Measurements from ENCODE around the gene GPN1.
"Not testable (repeated sequence)": the region's sequence is repeated elsewhere in the genome, so short reads cannot be mapped to it uniquely, and the experiment has no call there.

The GPN1 gene

DNA sequence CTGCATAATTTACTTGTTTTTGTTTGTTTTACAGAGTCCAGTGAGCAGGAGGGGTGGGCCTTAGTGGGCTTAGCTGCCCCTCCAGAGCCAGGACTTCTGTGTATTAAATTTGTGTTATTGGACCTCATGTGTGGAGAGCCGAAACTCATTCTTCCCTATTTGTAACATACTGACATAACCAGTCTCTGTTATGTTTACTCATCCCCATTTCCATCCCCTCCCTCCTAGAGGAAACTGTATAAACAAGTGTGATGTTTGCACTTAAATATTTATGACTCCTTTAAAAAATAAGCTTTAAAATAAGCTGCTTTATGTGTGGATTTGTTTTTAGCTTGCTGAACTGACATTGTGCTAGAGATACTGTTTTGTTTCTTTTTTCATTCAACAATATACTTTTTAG, 32.2 kb upstream of the GPN1 start:
- Mint-ChIP-seq H3K36me3 (peaks cover 69% of the 10 kb centered on the region), H3K27me3 (no peaks in the 10 kb centered on the region), H3K9me3 (peaks cover 28% of the 10 kb centered on the region), H3K27ac (no peak overlapping the region), H3K4me3 (no peak overlapping the region), H3K4me1 (peaks cover 28% of the 10 kb centered on the region)
- DNase-seq = no peak
- CTCF ChIA-PET = interaction anchor here (1.2 kb wide), 1 partner anchor 17 kb away, joined by 3 read pairs; no protein-coding TSS in a partner anchor

DNA sequence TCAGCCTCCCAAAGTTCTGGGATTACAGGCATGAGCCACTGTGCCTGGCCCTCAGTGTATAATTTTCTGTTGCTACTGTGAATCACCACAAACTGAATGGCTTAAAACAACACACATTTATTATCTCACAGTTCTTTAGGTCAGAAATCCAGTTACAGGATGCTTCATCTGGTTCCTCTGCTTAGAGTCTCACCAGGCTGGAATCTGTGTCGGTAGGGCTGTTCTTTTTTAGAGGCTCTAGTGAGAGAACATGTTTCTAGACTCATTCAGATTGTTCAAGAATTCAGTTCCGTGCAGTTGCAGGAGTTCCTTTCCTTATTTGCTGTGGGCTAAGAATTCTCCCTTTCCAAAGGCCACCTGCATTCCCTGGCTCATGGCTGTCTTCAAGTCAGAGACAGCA, 22.2 kb upstream of the GPN1 start:
- Mint-ChIP-seq H3K4me3 (no peak overlapping the region), H3K4me1 (no peaks in the 10 kb centered on the region), H3K27ac (no peak overlapping the region), H3K36me3 (peaks cover 52% of the 10 kb centered on the region), H3K9me3 (no peaks in the 10 kb centered on the region), H3K27me3 (no peaks in the 10 kb centered on the region)
- CTCF ChIA-PET = no interaction called here
- DNase-seq = no peak

DNA sequence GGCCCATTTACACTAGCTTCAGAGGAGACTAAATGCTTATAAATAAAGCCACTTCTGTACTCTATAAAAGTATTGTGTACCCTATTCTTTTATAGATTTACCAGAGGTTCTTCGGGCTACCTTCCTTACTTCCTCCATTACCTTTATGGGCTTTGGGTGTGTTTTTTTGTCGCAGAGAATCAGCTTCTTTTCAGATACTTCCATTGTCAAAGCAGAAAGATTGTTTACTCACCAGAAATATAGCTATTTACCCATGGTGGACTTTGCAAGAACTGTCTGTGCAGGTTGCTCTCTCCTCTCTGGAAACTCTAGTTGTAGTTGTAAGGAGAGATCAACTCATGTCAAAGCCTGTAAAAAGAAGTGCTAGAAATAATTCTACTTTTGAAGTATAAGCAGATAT, 14.9 kb upstream of the GPN1 start:
- peaks cover 44% of the 10 kb centered on the region for H3K36me3 Mint-ChIP-seq

GRCh38 chr2:27615316-27615715, 13.5 kb upstream of the GPN1 start:
- Mint-ChIP-seq H3K9me3 (no peaks in the 10 kb centered on the region), H3K4me1 (no peaks in the 10 kb centered on the region), H3K27me3 (no peaks in the 10 kb centered on the region), H3K36me3 (peaks cover 48% of the 10 kb centered on the region), H3K4me3 (no peak overlapping the region), H3K27ac (no peak overlapping the region)
- no peak for DNase-seq
- CTCF ChIA-PET = no interaction called here

More for the DNA sequence above, 14.9 kb upstream of the GPN1 start:
- Mint-ChIP-seq H3K27ac (no peak overlapping the region), H3K4me1 (no peaks in the 10 kb centered on the region), H3K27me3 (no peaks in the 10 kb centered on the region), H3K9me3 (no peaks in the 10 kb centered on the region), H3K4me3 (no peak overlapping the region)
- DNase-seq = no peak
- CTCF ChIA-PET = interaction anchor here (1.2 to 1.4 kb wide), 2 partner anchors 17 to 69 kb away, joined by 3 read pairs; no protein-coding TSS in a partner anchor

GRCh38 chr2:27621524-27621923, 7.3 kb upstream of the GPN1 start:
- Mint-ChIP-seq H3K4me1 (peaks cover 3% of the 10 kb centered on the region), H3K4me3 (no peak overlapping the region), H3K9me3 (no peaks in the 10 kb centered on the region), H3K27me3 (no peaks in the 10 kb centered on the region), H3K36me3 (peaks cover 55% of the 10 kb centered on the region), H3K27ac (no peak overlapping the region)
- CTCF ChIA-PET = interaction anchor here (1.0 to 1.3 kb wide), 2 partner anchors 11 kb away, joined by 3 read pairs; no protein-coding TSS in a partner anchor
- DNase-seq = no peak

DNA sequence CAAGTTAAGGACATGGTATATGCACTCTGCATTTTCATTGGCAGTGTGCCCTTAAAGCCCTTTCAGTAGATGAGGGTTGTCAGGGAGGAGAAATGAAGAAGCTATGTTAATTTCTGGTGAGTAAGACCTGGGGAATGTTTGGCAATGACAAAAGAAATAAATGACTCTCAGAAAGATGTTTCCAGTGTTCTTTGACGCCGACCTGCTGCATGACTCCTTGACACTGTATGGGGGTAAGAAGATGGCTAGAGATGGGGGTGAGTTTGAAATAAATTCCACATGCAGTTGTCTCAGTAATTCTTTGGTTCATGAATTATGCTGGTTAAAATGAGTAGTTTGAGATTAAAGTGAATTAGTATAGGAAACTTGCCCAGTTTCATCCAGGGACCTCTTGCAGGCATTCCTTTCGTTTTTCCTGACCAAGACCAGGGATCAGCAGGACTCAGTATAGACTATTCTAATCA, 5.9 kb upstream of the GPN1 start:
- Mint-ChIP-seq H3K4me1 (peaks cover 17% of the 10 kb centered on the region), H3K36me3 (peaks cover 46% of the 10 kb centered on the region), H3K27ac (no peak overlapping the region), H3K4me3 (no peak overlapping the region), H3K27me3 (no peaks in the 10 kb centered on the region), H3K9me3 (no peaks in the 10 kb centered on the region)
- DNase-seq = no peak
- CTCF ChIA-PET = no interaction called here

DNA sequence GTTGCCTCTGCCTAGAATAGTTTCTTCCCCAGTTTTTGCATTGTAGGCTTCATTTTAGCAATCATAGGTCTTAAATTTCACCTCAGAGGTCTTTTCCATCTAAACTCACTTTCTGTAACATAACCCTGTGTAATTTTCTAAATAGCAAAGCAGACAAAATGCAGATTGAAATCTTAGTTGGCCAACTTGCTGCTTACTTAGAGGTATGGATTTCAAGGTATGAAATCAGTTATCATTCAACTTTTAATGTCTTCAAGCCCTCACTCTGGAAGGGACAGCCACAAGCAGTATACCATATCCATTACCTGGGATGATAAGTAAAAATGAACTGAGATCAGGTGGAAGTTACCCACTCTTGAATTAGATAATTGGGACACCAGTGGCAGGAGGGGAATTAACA, 3.9 kb upstream of the GPN1 start:
- no peaks in the 10 kb centered on the region for H3K9me3 Mint-ChIP-seq
- H3K4me1 Mint-ChIP-seq = peaks cover 22% of the 10 kb centered on the region
- CTCF ChIA-PET = no interaction called here

DNA sequence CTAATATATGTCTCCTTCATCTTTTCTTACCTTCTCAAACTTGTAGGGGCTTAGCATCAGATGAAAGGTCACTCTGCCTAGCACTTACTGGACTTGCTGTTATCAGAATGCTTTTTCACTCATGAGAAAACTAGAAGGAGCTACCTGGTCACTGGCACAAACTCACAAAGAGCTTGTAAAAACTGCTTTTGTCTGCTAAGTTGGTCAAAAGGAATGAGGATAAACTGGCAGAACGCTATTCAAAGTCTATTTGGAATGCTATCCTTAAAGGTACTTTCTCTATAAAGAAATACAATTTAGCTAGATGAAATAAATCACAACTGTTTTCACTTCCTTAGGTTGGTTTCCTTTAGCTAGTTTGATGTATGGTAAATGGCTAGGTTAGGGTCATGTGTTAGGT, 2.5 kb upstream of the GPN1 start:
- H3K27ac Mint-ChIP-seq = not testable (repeated sequence)
- H3K36me3 Mint-ChIP-seq = peaks cover 33% of the 10 kb centered on the region
- CTCF ChIA-PET = interaction anchor here (3.4 kb wide), 1 partner anchor 57 kb away, joined by 13 read pairs; no protein-coding TSS in a partner anchor

More for the DNA sequence above, 3.9 kb upstream of the GPN1 start:
- H3K27ac Mint-ChIP-seq = no peak overlapping the region
- H3K4me3 Mint-ChIP-seq = no peak overlapping the region
- no peaks in the 10 kb centered on the region for H3K27me3 Mint-ChIP-seq
- no peak for DNase-seq
- H3K36me3 Mint-ChIP-seq = peaks cover 36% of the 10 kb centered on the region

GRCh38 chr2:27626921-27627320, 1.9 kb upstream of the GPN1 start:
- DNase-seq, H3K27me3 Mint-ChIP-seq, H3K27ac Mint-ChIP-seq, H3K9me3 Mint-ChIP-seq, H3K4me3 Mint-ChIP-seq: not testable (repeated sequence)
- peaks cover 33% of the 10 kb centered on the region for H3K36me3 Mint-ChIP-seq
- CTCF ChIA-PET = interaction anchor here (1.6 to 3.4 kb wide), 2 partner anchors 56 to 217 kb away, joined by 3 to 13 read pairs; partner anchors contain the start of gene PPM1G
- H3K4me1 Mint-ChIP-seq = peaks cover 33% of the 10 kb centered on the region

More for the DNA sequence above, 2.5 kb upstream of the GPN1 start:
- H3K27me3 Mint-ChIP-seq, H3K9me3 Mint-ChIP-seq, H3K4me3 Mint-ChIP-seq, DNase-seq: not testable (repeated sequence)
- peaks cover 30% of the 10 kb centered on the region for H3K4me1 Mint-ChIP-seq

GRCh38 chr2:27627963-27628766, 685 bp upstream of the GPN1 start:
- no peaks in the 10 kb centered on the region for H3K27me3 Mint-ChIP-seq
- peaks cover 33% of the 10 kb centered on the region for H3K4me1 Mint-ChIP-seq
- no peak overlapping the region for H3K4me3 Mint-ChIP-seq
- no peak for DNase-seq
- peaks cover 31% of the 10 kb centered on the region for H3K36me3 Mint-ChIP-seq
- no peaks in the 10 kb centered on the region for H3K9me3 Mint-ChIP-seq
- CTCF ChIA-PET = interaction anchor here (1.6 to 3.4 kb wide), 2 partner anchors 55 to 218 kb away, joined by 3 to 13 read pairs; partner anchors contain the start of gene PPM1G
- H3K27ac Mint-ChIP-seq = no peak overlapping the region

- Mint-ChIP-seq H3K27ac (peak overlapping the region; percentile 11), H3K4me1 (peaks cover 33% of the 10 kb centered on the region), H3K36me3 (peaks cover 32% of the 10 kb centered on the region)
- H3K9me3 Mint-ChIP-seq, H3K4me3 Mint-ChIP-seq, H3K27me3 Mint-ChIP-seq, CTCF ChIA-PET, DNase-seq: not testable (repeated sequence)
Observed at GRCh38 chr2:27630257-27630656, 1.4 kb downstream of the GPN1 start.

DNA sequence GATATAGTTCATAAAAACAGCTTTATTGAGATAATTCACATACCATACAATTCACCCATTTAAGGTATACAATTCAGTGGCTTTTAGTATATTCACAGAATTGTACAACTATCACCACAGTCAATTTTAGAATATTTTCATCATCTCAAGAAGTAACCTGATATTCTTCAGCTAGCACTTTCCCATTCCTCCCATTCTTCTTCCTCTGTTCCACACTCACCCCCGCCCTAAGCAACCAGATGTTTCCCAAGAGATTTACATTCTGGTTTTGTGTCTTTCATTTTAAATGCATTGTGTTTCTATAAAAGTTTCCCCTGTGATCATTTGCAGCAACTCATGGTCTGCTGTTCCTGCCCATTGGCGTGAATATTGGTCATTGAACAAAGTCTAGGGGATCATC, 5.4 kb downstream of the GPN1 start:
- no peaks in the 10 kb centered on the region for H3K9me3 Mint-ChIP-seq
- H3K4me3 Mint-ChIP-seq = no peak overlapping the region
- CTCF ChIA-PET = interaction anchor here (1.5 kb wide), 1 partner anchor 49 kb away, joined by 5 read pairs; no protein-coding TSS in a partner anchor
- H3K27me3 Mint-ChIP-seq = no peaks in the 10 kb centered on the region
- DNase-seq = no peak
- H3K4me1 Mint-ChIP-seq = peaks cover 24% of the 10 kb centered on the region
- no peak overlapping the region for H3K27ac Mint-ChIP-seq
- peaks cover 56% of the 10 kb centered on the region for H3K36me3 Mint-ChIP-seq

DNA sequence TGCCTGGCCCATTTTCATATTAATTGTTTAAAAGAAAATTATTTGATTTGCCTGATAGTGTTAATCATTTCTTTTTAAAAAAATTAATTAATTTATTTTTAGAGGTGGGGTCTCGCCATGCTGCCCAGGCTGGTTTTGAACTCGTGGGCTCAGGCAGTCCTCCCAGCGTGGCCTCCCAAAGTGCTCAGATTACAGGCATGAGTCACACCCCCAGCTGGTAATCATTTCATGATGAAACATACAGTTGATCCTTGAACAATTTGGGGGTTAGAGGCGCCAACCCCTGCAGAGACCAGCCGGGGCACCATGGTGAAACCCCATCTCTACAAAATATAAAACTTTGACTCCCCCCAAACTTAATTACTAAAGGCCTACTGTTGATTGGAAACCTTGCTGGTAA, 7.9 kb downstream of the GPN1 start:
- peaks cover 57% of the 10 kb centered on the region for H3K36me3 Mint-ChIP-seq
- H3K27ac Mint-ChIP-seq = no peak overlapping the region
- no peaks in the 10 kb centered on the region for H3K9me3 Mint-ChIP-seq
- H3K27me3 Mint-ChIP-seq = no peaks in the 10 kb centered on the region
- peaks cover 12% of the 10 kb centered on the region for H3K4me1 Mint-ChIP-seq
- H3K4me3 Mint-ChIP-seq = no peak overlapping the region
- DNase-seq = no peak
- CTCF ChIA-PET = no interaction called here

DNA sequence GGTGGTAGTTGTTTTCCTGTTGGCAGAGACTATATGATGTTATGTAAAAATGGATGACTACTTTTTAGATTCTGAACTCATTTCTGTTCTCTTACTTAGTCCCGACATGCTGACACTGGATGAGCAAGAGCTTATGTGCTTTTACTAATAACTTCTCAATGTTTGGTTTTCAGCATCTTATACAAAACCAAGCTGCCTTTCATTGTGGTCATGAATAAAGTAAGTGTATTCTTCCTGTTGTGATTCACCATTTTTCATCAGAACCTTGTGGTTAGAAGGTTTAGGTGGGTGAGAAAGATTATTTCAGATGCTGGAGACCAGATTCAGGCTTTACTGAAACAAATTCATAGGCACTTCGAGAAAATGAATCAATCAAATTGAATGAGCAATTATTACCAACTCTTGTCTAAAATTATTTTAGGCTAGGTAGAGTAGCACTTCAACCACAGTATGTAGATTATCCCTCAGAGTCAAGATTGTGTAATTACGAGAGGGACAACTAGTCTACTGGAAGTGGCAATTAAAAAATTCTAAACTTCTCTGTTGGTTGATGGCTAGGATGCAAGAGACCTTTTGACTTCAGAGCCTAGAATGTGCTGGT, 9.3 kb downstream of the GPN1 start:
- Mint-ChIP-seq H3K27ac (peak overlapping the region; percentile 71), H3K36me3 (peaks cover 58% of the 10 kb centered on the region), H3K4me1 (peaks cover 12% of the 10 kb centered on the region), H3K4me3 (no peak overlapping the region), H3K9me3 (no peaks in the 10 kb centered on the region), H3K27me3 (no peaks in the 10 kb centered on the region)
- no peak for DNase-seq
- CTCF ChIA-PET = interaction anchor here (0.9 kb wide), 2 partner anchors 42 to 45 kb away, joined by 3 to 4 read pairs; no protein-coding TSS in a partner anchor
